D341Med (cell line): ENCODE results near the gene TEX50.
A peak's percentile ranks its signal among the peaks of the same experiment; 100 is the strongest.
"Not testable (repeated sequence)": the region's sequence is repeated elsewhere in the genome, so short reads cannot be mapped to it uniquely, and the experiment has no call there.

Experiments
- DNase-seq: peaks from one replicate; pipeline ENCODE4 v3.0.0; 2012; ENCODE audit warnings: low spot score

Gene TEX50

DNA sequence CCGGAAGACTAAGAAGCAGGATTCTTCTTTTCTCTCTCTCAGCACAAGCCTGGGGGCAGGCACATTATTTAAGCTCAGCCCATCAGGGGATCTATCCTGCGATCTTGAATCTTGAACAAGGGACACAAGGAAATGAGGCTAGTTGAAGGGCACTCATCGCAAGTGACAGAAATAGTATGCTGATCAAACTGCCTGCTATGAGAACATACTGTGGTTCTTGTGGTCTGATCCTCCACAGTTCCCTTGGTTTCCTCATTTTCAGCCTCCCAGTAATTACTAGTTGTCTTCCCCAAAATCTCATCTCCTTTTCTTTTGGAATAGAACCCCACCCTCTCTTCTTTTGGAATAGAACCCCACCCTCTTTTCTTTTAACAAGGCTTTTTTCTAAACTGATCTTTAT, 28.0 kb downstream of the TEX50 start:
- DNase-seq, result no peak

DNA sequence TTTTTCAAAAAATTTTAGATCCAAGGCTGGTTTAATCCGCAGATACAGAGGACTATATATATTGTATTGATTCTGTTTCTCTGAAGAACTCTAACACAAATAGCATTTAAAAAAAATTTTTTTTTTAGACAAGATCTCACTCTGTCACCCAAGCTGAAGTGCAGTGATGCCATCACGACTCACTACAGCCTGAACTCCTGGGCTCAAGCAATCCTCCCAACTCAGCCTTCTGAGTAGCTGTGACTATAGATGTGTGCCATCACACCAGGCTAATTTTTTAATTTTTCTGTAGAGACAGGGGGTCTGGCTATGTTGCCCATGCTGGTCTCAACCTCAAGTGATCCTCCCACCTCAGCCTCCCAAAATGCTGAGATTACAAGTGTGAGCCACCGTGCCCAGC, 31.5 kb downstream of the TEX50 start:
- no peak for DNase-seq

DNA sequence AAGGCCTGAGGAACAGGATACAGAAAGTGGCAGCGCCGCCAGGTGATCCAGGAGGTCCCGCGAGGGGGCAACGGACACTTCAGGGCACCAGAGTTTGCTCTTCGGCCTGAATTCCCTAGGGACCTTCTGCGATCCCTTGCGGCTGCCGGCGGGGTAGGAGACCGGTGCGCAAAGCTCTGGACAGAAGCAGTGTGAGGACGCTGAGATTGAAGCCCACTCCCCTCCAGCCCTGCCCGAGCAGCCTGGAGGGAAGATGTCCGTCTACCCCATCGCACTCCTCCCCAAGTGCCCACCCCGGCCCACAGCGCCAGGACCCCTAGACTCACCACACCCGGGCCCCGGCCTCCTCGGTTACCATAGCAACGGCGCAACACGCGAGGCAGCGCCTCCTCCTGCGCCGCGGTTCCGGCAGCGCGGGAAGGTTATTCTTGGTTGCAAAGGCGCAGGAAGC, 34.4 kb downstream of the TEX50 start, which contains the start of gene ANKRD45:
Gene ANKRD45, minus strand, starts transcription at position 361 of the 451 bp plus-strand sequence. CDS start 10,433 bp downstream, outside the sequence.
- DNase-seq, result peak; percentile 32

DNA sequence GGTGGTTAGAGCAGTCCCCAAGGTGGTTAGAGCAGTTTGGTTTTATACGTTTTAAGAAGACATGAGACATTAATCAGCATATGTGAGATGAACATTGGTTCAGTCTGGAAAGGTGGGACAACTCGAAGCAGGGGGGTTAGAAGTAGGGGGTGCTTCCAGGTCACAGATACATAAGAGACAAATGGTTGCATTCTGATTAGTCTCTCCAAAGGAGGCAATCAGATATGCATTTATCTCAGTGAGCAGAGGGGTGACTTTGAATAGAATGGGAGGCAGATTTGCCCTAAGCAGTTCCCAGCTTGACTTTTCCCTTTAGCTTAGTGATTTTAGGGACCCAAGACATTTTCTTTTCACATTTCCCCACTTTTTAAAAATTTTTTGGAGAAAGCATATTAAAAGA, 39.4 kb downstream of the TEX50 start:
- not testable (repeated sequence) for DNase-seq

DNA sequence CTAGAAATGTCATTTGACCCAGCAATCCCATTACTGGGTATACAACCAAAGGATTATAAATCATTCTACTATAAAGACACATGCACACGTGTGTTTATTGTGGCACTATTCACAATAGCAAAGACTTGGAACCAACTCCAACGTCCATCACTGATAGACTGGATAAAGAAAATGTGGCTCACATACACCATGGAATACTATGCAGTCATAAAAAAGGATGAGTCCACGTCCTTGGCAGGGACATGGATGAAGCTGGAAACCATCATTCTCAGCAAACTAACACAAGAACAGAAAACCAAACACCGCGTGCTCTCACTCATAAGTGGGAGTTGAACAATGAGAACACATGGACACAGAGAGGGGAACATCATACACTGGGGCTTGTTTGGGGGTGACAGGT, 45.0 kb downstream of the TEX50 start:
- not testable (repeated sequence) for DNase-seq

DNA sequence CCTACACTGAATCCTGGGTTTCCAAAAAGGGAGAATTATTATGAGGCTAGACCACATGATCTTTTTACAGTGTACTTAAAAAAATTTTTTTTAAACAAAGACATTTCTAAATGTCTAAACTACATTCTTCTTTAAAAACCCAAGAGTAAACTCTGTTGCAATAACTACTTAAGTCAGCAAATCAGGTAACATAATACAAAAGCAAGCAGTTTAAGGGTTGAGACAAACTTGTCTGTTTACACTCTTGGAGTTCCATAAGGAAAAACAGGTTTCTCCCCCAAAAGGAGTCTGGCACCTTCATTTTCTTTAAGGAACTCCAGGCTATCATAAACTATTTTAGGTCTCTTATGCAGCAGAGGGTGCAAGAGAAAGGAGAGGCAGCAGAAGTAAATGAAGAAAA, 47.0 kb downstream of the TEX50 start:
- no peak for DNase-seq

DNA sequence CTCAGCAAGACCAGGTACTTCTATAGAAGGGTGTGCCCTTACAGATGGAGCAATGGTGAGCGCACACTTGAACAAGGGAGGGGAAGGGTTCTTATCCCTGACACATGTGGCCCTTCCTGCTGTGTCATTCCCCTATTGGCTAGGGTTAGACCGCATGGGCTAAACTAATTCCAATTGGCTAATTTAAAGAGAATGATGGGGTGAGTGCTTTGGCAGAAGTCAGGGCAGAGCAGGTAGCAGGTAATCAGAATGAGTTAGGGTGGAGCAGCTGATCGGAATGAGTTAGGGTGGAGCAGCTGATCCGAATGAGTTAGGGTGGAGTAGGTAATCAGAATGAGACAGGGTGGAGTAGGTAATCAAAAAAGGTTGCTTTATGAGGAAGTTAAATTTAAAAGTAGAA, 48.7 kb downstream of the TEX50 start:
- DNase-seq, result not testable (repeated sequence)

DNA sequence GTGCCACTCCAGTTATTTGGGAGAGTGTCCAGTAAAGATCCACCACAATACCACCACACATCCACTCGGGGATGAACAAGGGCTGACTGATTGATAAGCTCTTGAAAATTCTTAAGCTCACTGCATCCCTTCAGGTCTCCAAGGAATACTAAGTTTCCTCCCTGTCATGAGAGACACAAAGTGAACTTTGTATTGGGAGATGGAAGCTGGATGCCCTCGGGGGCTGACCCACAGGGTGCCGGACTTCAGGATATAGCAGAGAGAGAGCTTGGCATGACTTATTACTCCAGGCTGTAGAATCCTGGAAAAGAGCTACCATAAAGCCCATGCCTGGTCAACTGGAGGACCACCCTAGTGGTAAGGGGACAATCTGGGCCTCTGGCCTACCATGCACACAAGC, 50.0 kb downstream of the TEX50 start:
- DNase-seq, result not testable (repeated sequence)
